DOHH2 (cell line): ENCODE results near the gene UBE2R2.

Experiments used
- H3F3A ChIP-seq: fragments of 200-600 bp; sonication (generic), shearing (Covaris generic); 2 replicates; pipeline ENCODE4 v1.6.0; 2016; ENCODE audit warnings: antibody characterized with exemption, mild to moderate bottlenecking; ENCODE audit not compliant: control insufficient read depth, insufficient read depth
- H3K27ac ChIP-seq: fragments of 200-600 bp; sonication (generic); 2 replicates; pipeline ENCODE4 v1.5.1; 2014; ENCODE audit warnings: low read depth, mild to moderate bottlenecking, low read length, moderate library complexity
- H3K27me3 ChIP-seq: fragments of 200-600 bp; sonication (generic); 2 replicates; pipeline ENCODE4 v1.6.1; 2014; ENCODE audit warnings: mild to moderate bottlenecking, low read length, mixed read lengths; ENCODE audit not compliant: control insufficient read depth
- H3K36me3 ChIP-seq: fragments of 200-600 bp; sonication (generic); 2 replicates; pipeline ENCODE4 v1.6.1; 2014; ENCODE audit warnings: mild to moderate bottlenecking, low read length, moderate library complexity, mixed read lengths; ENCODE audit not compliant: control insufficient read depth
- H3K4me1 ChIP-seq: fragments of 200-600 bp; sonication (generic); 2 replicates; pipeline ENCODE4 v1.6.1; 2014; ENCODE audit warnings: mild to moderate bottlenecking, low read length, mixed read lengths; ENCODE audit not compliant: control insufficient read depth
- H3K4me2 ChIP-seq: fragments of 200-600 bp; sonication (generic); 2 replicates; pipeline ENCODE4 v1.6.0; 2014; ENCODE audit warnings: mild to moderate bottlenecking, low read length, moderate library complexity
- H3K4me3 ChIP-seq: fragments of 200-600 bp; sonication (generic); 2 replicates; pipeline ENCODE4 v1.5.1; 2014; ENCODE audit warnings: mild to moderate bottlenecking, low read length, mixed read lengths
- H3K79me2 ChIP-seq: fragments of 200-600 bp; sonication (generic); 2 replicates; pipeline ENCODE4 v1.6.1; 2014; ENCODE audit warnings: mild to moderate bottlenecking, low read length, mixed read lengths; ENCODE audit not compliant: control insufficient read depth
- H3K9me2 ChIP-seq: fragments of 200-600 bp; sonication (generic); replicated peaks from 2 replicates; pipeline ENCODE4 v1.6.1; 2014; ENCODE audit warnings: mild to moderate bottlenecking, low read length, mixed read lengths; ENCODE audit not compliant: control insufficient read depth
- H3K9me3 ChIP-seq: fragments of 200-600 bp; sonication (generic); 2 replicates; pipeline ENCODE4 v1.6.1; 2014; ENCODE audit warnings: antibody characterized with exemption, low read length, mixed read lengths; ENCODE audit not compliant: control insufficient read depth, insufficient read depth
- H4K20me1 ChIP-seq: fragments of 200-600 bp; sonication (generic); 2 replicates; pipeline ENCODE4 v1.6.0; 2014; ENCODE audit warnings: low read depth, mild to moderate bottlenecking, antibody characterized with exemption, low read length, moderate library complexity; ENCODE audit not compliant: control insufficient read depth, insufficient read depth
- EZH2phosphoT487 ChIP-seq: fragments of 200-600 bp; sonication (generic); IDR thresholded peaks from 2 replicates; pipeline ENCODE4 v1.6.1; 2017; ENCODE audit warnings: borderline replicate concordance, mild to moderate bottlenecking, antibody characterized with exemption, low read length, moderate library complexity, mixed read lengths
- TF ChIP-seq, protein P1 (sequence below): fragments of 200-600 bp; sonication (generic); IDR thresholded peaks from one replicate; pipeline ENCODE4 v1.5.1; 2014; ENCODE audit warnings: antibody characterized with exemption, mild to moderate bottlenecking, low read depth, low read length; ENCODE audit not compliant: poor library complexity, severe bottlenecking

The UBE2R2 gene

GRCh38 chr9:33797837-33798236 is 19.1 kb upstream of the UBE2R2 start:
- Histone ChIP-seq H3K4me3 (no peak overlapping the region), H3K9me2 (no peaks in the 10 kb centered on the region), H3K27ac (no peak overlapping the region), H3K27me3 (no peaks in the 10 kb centered on the region; the same call in 1 of the 2 replicates), H3K4me1 (no peaks in the 10 kb centered on the region), H3K36me3 (no peaks in the 10 kb centered on the region), H3K4me2 (no peak overlapping the region), H3K9me3 (no peaks in the 10 kb centered on the region), H3F3A (no peaks in the 10 kb centered on the region), H3K79me2 (no peaks in the 10 kb centered on the region), H4K20me1 (no peaks in the 10 kb centered on the region)
- TF ChIP-seq, protein P1, sequence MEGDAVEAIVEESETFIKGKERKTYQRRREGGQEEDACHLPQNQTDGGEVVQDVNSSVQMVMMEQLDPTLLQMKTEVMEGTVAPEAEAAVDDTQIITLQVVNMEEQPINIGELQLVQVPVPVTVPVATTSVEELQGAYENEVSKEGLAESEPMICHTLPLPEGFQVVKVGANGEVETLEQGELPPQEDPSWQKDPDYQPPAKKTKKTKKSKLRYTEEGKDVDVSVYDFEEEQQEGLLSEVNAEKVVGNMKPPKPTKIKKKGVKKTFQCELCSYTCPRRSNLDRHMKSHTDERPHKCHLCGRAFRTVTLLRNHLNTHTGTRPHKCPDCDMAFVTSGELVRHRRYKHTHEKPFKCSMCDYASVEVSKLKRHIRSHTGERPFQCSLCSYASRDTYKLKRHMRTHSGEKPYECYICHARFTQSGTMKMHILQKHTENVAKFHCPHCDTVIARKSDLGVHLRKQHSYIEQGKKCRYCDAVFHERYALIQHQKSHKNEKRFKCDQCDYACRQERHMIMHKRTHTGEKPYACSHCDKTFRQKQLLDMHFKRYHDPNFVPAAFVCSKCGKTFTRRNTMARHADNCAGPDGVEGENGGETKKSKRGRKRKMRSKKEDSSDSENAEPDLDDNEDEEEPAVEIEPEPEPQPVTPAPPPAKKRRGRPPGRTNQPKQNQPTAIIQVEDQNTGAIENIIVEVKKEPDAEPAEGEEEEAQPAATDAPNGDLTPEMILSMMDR = no peak
- TF ChIP-seq EZH2phosphoT487 = no peak

DNA sequence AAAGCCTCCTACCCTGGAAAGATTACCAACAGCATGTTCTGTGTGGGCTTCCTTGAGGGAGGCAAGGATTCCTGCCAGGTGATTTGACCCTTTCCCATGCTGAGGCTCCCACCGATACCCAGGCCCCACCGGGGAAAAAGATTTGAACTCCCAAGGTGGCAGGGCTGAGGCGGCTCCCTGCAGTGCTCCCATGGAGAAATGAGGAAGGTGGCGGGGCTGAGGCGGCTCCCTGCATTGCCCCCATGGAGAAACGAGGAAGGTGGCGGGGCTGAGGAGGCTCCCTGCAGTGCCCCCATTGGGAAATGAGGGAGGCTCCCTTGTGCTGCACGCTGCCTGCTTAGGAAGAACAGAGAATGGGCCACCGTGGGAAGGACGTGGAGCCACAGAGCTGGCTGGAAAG is 18.4 kb upstream of the UBE2R2 start:
- TF ChIP-seq, protein P1 = no peak
- no peak overlapping the region for H3K4me3 ChIP-seq
- no peaks in the 10 kb centered on the region; the same call in 1 of the 2 replicates for H3K27me3 ChIP-seq
- no peak overlapping the region for H3K27ac ChIP-seq
- no peaks in the 10 kb centered on the region for H3K4me1 ChIP-seq
- H4K20me1 ChIP-seq = no peaks in the 10 kb centered on the region
- no peak overlapping the region for H3K4me2 ChIP-seq
- H3K9me3 ChIP-seq = no peaks in the 10 kb centered on the region
- H3K36me3 ChIP-seq = no peaks in the 10 kb centered on the region
- no peaks in the 10 kb centered on the region for H3K9me2 ChIP-seq
- no peaks in the 10 kb centered on the region for H3K79me2 ChIP-seq
- H3F3A ChIP-seq = no peaks in the 10 kb centered on the region

- TF ChIP-seq, protein P1 = no peak
- no peak for TF ChIP-seq EZH2phosphoT487
- no peak overlapping the region for H3K27ac ChIP-seq
- H3K4me2 ChIP-seq = no peak overlapping the region
Observed at GRCh38 chr9:33799928-33800704, 16.8 kb upstream of the UBE2R2 start.

More at GRCh38 chr9:33799928-33800704, 16.8 kb upstream of the UBE2R2 start:
- H3K4me3 ChIP-seq = no peak overlapping the region
- no peaks in the 10 kb centered on the region for H3K9me3 ChIP-seq
- no peaks in the 10 kb centered on the region for H4K20me1 ChIP-seq
- H3K27me3 ChIP-seq = no peaks in the 10 kb centered on the region; the same call in 1 of the 2 replicates
- no peaks in the 10 kb centered on the region for H3K79me2 ChIP-seq
- no peaks in the 10 kb centered on the region for H3K9me2 ChIP-seq
- H3F3A ChIP-seq = no peaks in the 10 kb centered on the region
- no peaks in the 10 kb centered on the region for H3K4me1 ChIP-seq
- no peaks in the 10 kb centered on the region for H3K36me3 ChIP-seq
